PC-9 (cell line): ENCODE measurements around the gene HOXD11. TPM values are rescaled to one million over a fixed set of nuclear protein-coding genes. Genes with fewer than 3 reads are reported as not detected.

Source experiments
- BruUV-seq: library from RNA; stranded (reverse); fragments of 400-500 nt; replicated peaks from 2 replicates; lab custom pipeline; 2021; lab: Mats Ljungman, UMichigan
- CTCF ChIA-PET: fragments of 300-600 bp; sonication (Branson Sonifier 250); formaldehyde crosslinking; loops from one replicate; lab custom pipeline; 2022; ENCODE audit warnings: antibody characterized with exemption; lab: Charles Lee
- POLR2A ChIA-PET: fragments of 300-600 bp; sonication (Branson Sonifier 250); formaldehyde crosslinking; loops from one replicate; lab custom pipeline; 2022; ENCODE audit warnings: antibody characterized with exemption; ENCODE audit not compliant: unreplicated experiment; lab: Charles Lee
- DNase-seq, 2 experiments: peaks; one replicate each; pipeline versions ENCODE4 v3.0.0 to v3.0.0-alpha.2; 2015 to 2022; ENCODE audit warnings: mixed read lengths in 1 of 2
- H2AFZ ChIP-seq: fragments of 200-600 bp; sonication (generic); 2 replicates; pipeline ENCODE4 v1.8.1; 2017; ENCODE audit warnings: antibody characterized with exemption
- H3F3A ChIP-seq: fragments of 200-600 bp; sonication (generic); 2 replicates; pipeline ENCODE4 v1.8.1; 2017; ENCODE audit warnings: antibody characterized with exemption, mild to moderate bottlenecking, low read depth; ENCODE audit not compliant: insufficient read depth
- H3K27ac ChIP-seq: fragments of 200-600 bp; sonication (generic); 2 replicates; pipeline ENCODE4 v1.6.1; 2016; ENCODE audit warnings: mixed run types
- H3K27me3 ChIP-seq: fragments of 200-600 bp; sonication (generic); 2 replicates; pipeline ENCODE4 v1.6.1; 2016; ENCODE audit warnings: low read depth, mixed run types; ENCODE audit not compliant: insufficient read depth
- H3K36me3 ChIP-seq: fragments of 200-600 bp; sonication (generic); 2 replicates; pipeline ENCODE4 v1.6.1; 2016; ENCODE audit warnings: low read depth, mixed run types
- H3K4me1 ChIP-seq: fragments of 200-600 bp; sonication (generic); replicated peaks from 2 replicates; pipeline ENCODE4 v1.6.1; 2016; ENCODE audit warnings: mixed run types; ENCODE audit not compliant: insufficient read depth
- H3K4me2 ChIP-seq: fragments of 200-600 bp; sonication (generic); 2 replicates; pipeline ENCODE4 v1.6.1; 2017; ENCODE audit warnings: mixed run types
- H3K4me3 ChIP-seq: fragments of 200-600 bp; sonication (generic); 2 replicates; pipeline ENCODE4 v1.6.1; 2016; ENCODE audit warnings: mixed run types
- H3K79me2 ChIP-seq: fragments of 200-600 bp; sonication (generic); 2 replicates; pipeline ENCODE4 v1.6.1; 2017; ENCODE audit warnings: low read depth, mixed run types
- H3K9me2 ChIP-seq: fragments of 200-600 bp; sonication (generic); 2 replicates; pipeline ENCODE4 v1.8.1; 2017; ENCODE audit warnings: mild to moderate bottlenecking; ENCODE audit not compliant: insufficient read depth
- H3K9me3 ChIP-seq: fragments of 200-600 bp; sonication (generic); 2 replicates; pipeline ENCODE4 v1.8.1; 2016; ENCODE audit warnings: low read depth; ENCODE audit not compliant: insufficient read depth
- H4K20me1 ChIP-seq: fragments of 200-600 bp; sonication (generic); 2 replicates; pipeline ENCODE4 v1.8.1; 2017; ENCODE audit not compliant: insufficient read depth
- CTCF ChIP-seq: fragments of 200-600 bp; sonication (generic); conservative IDR thresholded peaks from 2 replicates; pipeline ENCODE4 v1.6.1; 2017; ENCODE audit warnings: mixed run types, antibody characterized with exemption, mild to moderate bottlenecking, moderate library complexity
- EZH2 ChIP-seq: fragments of 200-600 bp; sonication (generic); IDR thresholded peaks from 2 replicates; pipeline ENCODE4 v1.8.0; 2017; ENCODE audit warnings: antibody characterized with exemption, low read depth
- intact Hi-C: fragments of 100-400 bp; cut with micrococcal nuclease; formaldehyde crosslinking; loops from one replicate; pipeline ENCODE4 v1.10.0; 2022; ENCODE audit not compliant: unreplicated experiment
- total RNA-seq: library from RNA; stranded (reverse); gene quantifications from 2 replicates; pipeline ENCODE4 v1.2.3, GENCODE V29; 2021

The HOXD11 gene
- total RNA-seq, 1 experiment from 2014 or later: not detected

GRCh38 chr2:176147800-176148496 lies 40.9 kb downstream of the HOXD11 start:
- H2AFZ ChIP-seq: no peak overlapping the region
- intact Hi-C loops: no loop called here

GRCh38 chr2:176148751-176149421 lies 41.8 kb downstream of the HOXD11 start:
- H3K4me1 ChIP-seq: no peaks in the 10 kb centered on the region
- no peaks in the 10 kb centered on the region for H3K36me3 ChIP-seq
- ChIA-PET POLR2A (interaction anchor here (0.6 kb wide), 1 partner anchor 97 kb away, joined by 3 read pairs; no protein-coding TSS in a partner anchor), CTCF (no interaction called here)
- no peak overlapping the region for H2AFZ ChIP-seq
- H3K79me2 ChIP-seq: no peaks in the 10 kb centered on the region
- H3K4me3 ChIP-seq: no peak overlapping the region
- intact Hi-C loops: no loop called here
- no peak overlapping the region for H3K27ac ChIP-seq
- peaks cover 86% of the 10 kb centered on the region for H3K27me3 ChIP-seq
- H3K9me2 ChIP-seq: no peaks in the 10 kb centered on the region
- no peaks in the 10 kb centered on the region for H3K9me3 ChIP-seq
- TF ChIP-seq EZH2 (no peak), CTCF (no peak)
- no peaks in the 10 kb centered on the region for H3F3A ChIP-seq
- DNase-seq: no peak
- H3K4me2 ChIP-seq: no peak overlapping the region
- no TSS peak for BruUV-seq
- no peaks in the 10 kb centered on the region for H4K20me1 ChIP-seq

More at GRCh38 chr2:176147800-176148496, 40.9 kb downstream of the HOXD11 start:
- Histone ChIP-seq H3K27ac (no peak overlapping the region), H3K4me1 (no peaks in the 10 kb centered on the region), H3F3A (no peaks in the 10 kb centered on the region), H3K4me2 (no peak overlapping the region), H3K79me2 (no peaks in the 10 kb centered on the region), H3K9me2 (no peaks in the 10 kb centered on the region), H3K9me3 (no peaks in the 10 kb centered on the region), H3K4me3 (no peak overlapping the region), H3K27me3 (peaks cover 85% of the 10 kb centered on the region), H4K20me1 (no peaks in the 10 kb centered on the region), H3K36me3 (no peaks in the 10 kb centered on the region)
- POLR2A ChIA-PET: no interaction called here
- BruUV-seq: no TSS peak
- CTCF ChIA-PET: no interaction called here
- no peak for TF ChIP-seq CTCF
- no peak for TF ChIP-seq EZH2
- no peak for DNase-seq

- no peaks in the 10 kb centered on the region for H3K4me1 ChIP-seq
- CTCF ChIA-PET: no interaction called here
- TF ChIP-seq EZH2 (no peak), CTCF (no peak)
- intact Hi-C loops: no loop called here
- POLR2A ChIA-PET: no interaction called here
- no peaks in the 10 kb centered on the region for H3K79me2 ChIP-seq
- no peak overlapping the region for H3K4me2 ChIP-seq
- H3F3A ChIP-seq: no peaks in the 10 kb centered on the region
- no peak for DNase-seq
- H3K36me3 ChIP-seq: no peaks in the 10 kb centered on the region
- no peak overlapping the region for H3K27ac ChIP-seq
- H3K9me3 ChIP-seq: no peaks in the 10 kb centered on the region
- H2AFZ ChIP-seq: no peak overlapping the region
- no TSS peak for BruUV-seq
- H3K27me3 ChIP-seq: peaks cover 89% of the 10 kb centered on the region
- no peaks in the 10 kb centered on the region for H3K9me2 ChIP-seq
- no peak overlapping the region for H3K4me3 ChIP-seq
- H4K20me1 ChIP-seq: no peaks in the 10 kb centered on the region
These were observed 42.4 kb downstream of the HOXD11 start for GRCh38 chr2:176149481-176149938.
